ENCODE results near the gene MAP2K5. TPM values are rescaled to one million over a fixed set of nuclear protein-coding genes. Genes with fewer than 3 reads are reported as not detected.

Gene MAP2K5
- total RNA-seq, 1 experiment from 2014 or later, result 13.6 TPM

GRCh38 chr15:67717776-67718175, 175.3 kb downstream of the MAP2K5 start (continued):
- no peak for TF ChIP-seq AR (CRISPR knock-in tag; IDR thresholded peaks at IDR 0.05)
- TF ChIP-seq ATF1 (CRISPR knock-in tag; IDR thresholded peaks at IDR 0.05), result no peak
- TF ChIP-seq JAZF1 (CRISPR knock-in tag; IDR thresholded peaks at IDR 0.05), result no peak
- no peak for TF ChIP-seq MYBL2 (CRISPR knock-in tag; IDR thresholded peaks at IDR 0.05)
- TF ChIP-seq GRHL2 (CRISPR knock-in tag; IDR thresholded peaks at IDR 0.05; ENCODE audit: insufficient replicate concordance, severe bottlenecking), result no peak
- TF ChIP-seq CBFB (CRISPR knock-in tag; IDR thresholded peaks at IDR 0.05; ENCODE audit: low read depth), result no peak

GRCh38 chr15:67719330-67719959, 176.9 kb downstream of the MAP2K5 start:
- CTCF ChIA-PET, result no interaction called here
- no peak overlapping the region for H3K27ac Mint-ChIP-seq
- POLR2A ChIA-PET, result no interaction called here
- TF ChIP-seq ZBTB21 (CRISPR knock-in tag; IDR thresholded peaks at IDR 0.05; ENCODE audit: borderline replicate concordance), result no peak
- no peak for TF ChIP-seq MYBL2 (CRISPR knock-in tag; IDR thresholded peaks at IDR 0.05)
- TF ChIP-seq NR3C1 (CRISPR knock-in tag; conservative IDR thresholded peaks at IDR 0.05; ENCODE audit: low read depth), result no peak
- no peak for TF ChIP-seq NFYB (CRISPR knock-in tag; conservative IDR thresholded peaks at IDR 0.05; ENCODE audit: low read depth)
- no peak for TF ChIP-seq CDX4 (CRISPR knock-in tag; IDR thresholded peaks at IDR 0.05; ENCODE audit: borderline replicate concordance)
- H3K4me3 Mint-ChIP-seq, result no peak overlapping the region
- DNase-seq (ENCODE audit: low spot score), result no peak
- H3K4me1 Mint-ChIP-seq, result peaks cover 3% of the 10 kb centered on the region; the same call in 1 of the 2 replicates
- no peaks in the 10 kb centered on the region for H3K27me3 Mint-ChIP-seq (ENCODE audit: low read depth)
- no peak for ATAC-seq
- no peaks in the 10 kb centered on the region for H3K9me3 Mint-ChIP-seq
- no peaks in the 10 kb centered on the region for H3K36me3 Mint-ChIP-seq

GRCh38 chr15:67720556-67721175, 178.2 kb downstream of the MAP2K5 start:
- H3K27ac Mint-ChIP-seq, result no peak overlapping the region
- DNase-seq (ENCODE audit: low spot score) (no peak), ATAC-seq (no peak)
- ChIA-PET CTCF (no interaction called here), POLR2A (no interaction called here)
- H3K9me3 Mint-ChIP-seq, result no peaks in the 10 kb centered on the region
- no peaks in the 10 kb centered on the region; the same call in 1 of the 2 replicates for H3K4me1 Mint-ChIP-seq
- H3K36me3 Mint-ChIP-seq, result no peaks in the 10 kb centered on the region
- H3K27me3 Mint-ChIP-seq (ENCODE audit: low read depth), result no peaks in the 10 kb centered on the region
- H3K4me3 Mint-ChIP-seq, result no peak overlapping the region
- no peak for TF ChIP-seq SMAD3 (CRISPR knock-in tag; IDR thresholded peaks at IDR 0.05; ENCODE audit: borderline replicate concordance)
- no peak for TF ChIP-seq ATF1 (CRISPR knock-in tag; IDR thresholded peaks at IDR 0.05)
- no peak for TF ChIP-seq PRRX2 (CRISPR knock-in tag; IDR thresholded peaks at IDR 0.05)
- TF ChIP-seq GTF2I (CRISPR knock-in tag; conservative IDR thresholded peaks at IDR 0.05), result no peak
- TF ChIP-seq ARID4B (CRISPR knock-in tag; IDR thresholded peaks at IDR 0.05; ENCODE audit: borderline replicate concordance), result no peak
- TF ChIP-seq ZNF121 (CRISPR knock-in tag; IDR thresholded peaks at IDR 0.05), result no peak
- TF ChIP-seq ZNF138 (CRISPR knock-in tag; conservative IDR thresholded peaks at IDR 0.05), result no peak
- TF ChIP-seq PREB (CRISPR knock-in tag; IDR thresholded peaks at IDR 0.05; ENCODE audit: borderline replicate concordance), result no peak
- TF ChIP-seq ZNF317 (CRISPR knock-in tag; IDR thresholded peaks at IDR 0.05; ENCODE audit: borderline replicate concordance, low read depth), result no peak
- no peak for TF ChIP-seq ATF6 (CRISPR knock-in tag; IDR thresholded peaks at IDR 0.05)
- TF ChIP-seq RORB (CRISPR knock-in tag; IDR thresholded peaks at IDR 0.05), result no peak

Measured in WTC11 (cell line).